K562 (cell line): ENCODE data around the gene TCIRG1. TPM values are rescaled to one million over a fixed set of nuclear protein-coding genes. Genes with fewer than 3 reads are reported as not detected.

ENCODE experiments used
- AFF4 ChIP-seq: sonication (generic); formaldehyde crosslinking; IDR thresholded peaks from 2 replicates; pipeline ENCODE4 v1.8.0; 2023; ENCODE audit warnings: mild to moderate bottlenecking, missing genetic modification reagents
- BCOR ChIP-seq: fragments of 450-650 bp; IDR thresholded peaks from 2 replicates; pipeline ENCODE4 v1.6.1; 2016
- HNRNPK ChIP-seq: fragments of 200-400 bp; formaldehyde crosslinking; IDR thresholded peaks from one replicate; pipeline ENCODE4 v1.6.1; 2018; ENCODE audit warnings: mild to moderate bottlenecking, low read depth, low read length; ENCODE audit not compliant: poor library complexity, severe bottlenecking
- KAT2B ChIP-seq: IDR thresholded peaks from one replicate; pipeline ENCODE4 v1.6.1; 2012; ENCODE audit warnings: low read depth, mild to moderate bottlenecking, control low read depth, inconsistent platforms, low read length, moderate library complexity
- NCOA2 ChIP-seq, 2 experiments: fragments of 450-650 bp; IDR thresholded peaks; 2 replicates each; pipeline ENCODE4 v1.6.1; 2018; ENCODE audit warnings: mild to moderate bottlenecking in 2 of 2, moderate library complexity in 1 of 2; ENCODE audit not compliant: partially characterized antibody in 2 of 2
- PRPF4 ChIP-seq: fragments of 200-400 bp; formaldehyde crosslinking; IDR thresholded peaks from one replicate; pipeline ENCODE4 v1.6.1; 2017; ENCODE audit warnings: low read length, low read depth, mild to moderate bottlenecking; ENCODE audit not compliant: insufficient read depth, poor library complexity, severe bottlenecking
- REST ChIP-seq, 2 experiments: fragments of 450-650 bp; formaldehyde crosslinking in 1 of 2; IDR thresholded peaks; 2 replicates each; pipeline versions ENCODE4 v1.4.0 to v1.6.1; 2014 to 2020; ENCODE audit warnings: mild to moderate bottlenecking in 2 of 2, borderline replicate concordance in 1 of 2, low read depth in 1 of 2
- SRSF3 ChIP-seq: fragments of 200-400 bp; formaldehyde crosslinking; IDR thresholded peaks from 2 replicates; pipeline ENCODE4 v1.6.1; 2016; ENCODE audit warnings: mild to moderate bottlenecking, low read length, moderate library complexity; ENCODE audit not compliant: insufficient read depth
- ZNF512 ChIP-seq: IDR thresholded peaks from 2 replicates; pipeline ENCODE4 v1.6.1; 2016; ENCODE audit warnings: missing genetic modification characterization, missing compliant biosample characterization
- ZNF655 ChIP-seq: fragments of 250-450 bp; sonication (Bioruptor Pico); IDR thresholded peaks from 2 replicates; pipeline ENCODE4 v1.5.0; 2021
- polyA plus RNA-seq, 8 experiments: library from polyadenylated mRNA; depleted of rRNA in 4 of 8; stranded (reverse) in 5 of 8; unstranded in 3 of 8; fragments of >200 nt; fragmentation: Nextera tagmentation in 2 of 8; fragmentation: Illumina TruSeq in 1 of 8; extraction: Ambion mirVana in 2 of 8; extraction: Trizol in 1 of 8; gene quantifications; 2 replicates each; pipeline versions ENCODE4 v1.2.1 to v1.2.3, GENCODE V29; 2011 to 2014; ENCODE audit warnings: inconsistent platforms in 1 of 8, missing spikeins in 1 of 8
- total RNA-seq, 7 experiments: library from RNA; depleted of rRNA in 6 of 7; stranded (reverse); fragments of >200 nt in 6 of 7; fragmentation: Illumina TruSeq in 2 of 7; extraction: Trizol in 2 of 7; gene quantifications; 2 replicates each; pipeline versions ENCODE4 v1.2.1 to v1.2.3, GENCODE V29; 2011 to 2021; ENCODE audit warnings: low replicate concordance in 1 of 7

The TCIRG1 gene
- total and polyA plus RNA-seq, 9 of the 15 experiments (the other 6 are each of a cell fraction or from before 2014, with no cell fraction given) = 0.49 to 143 (median 24.4) TPM

- TF ChIP-seq ZNF512 (no peak), KAT2B (no peak), BCOR (no peak), ZNF655 (no peak), AFF4 (CRISPR knock-in tag) (peak; percentile 76; the same call in 1 of the 2 replicates), SRSF3 (no peak), HNRNPK (no peak), PRPF4 (no peak), REST (IDR thresholded peaks at IDR 0.05; ENCODE audit: borderline replicate concordance) (no peak), REST (CRISPR knock-in tag; IDR thresholded peaks at IDR 0.05; ENCODE audit: low read depth) (peak; percentile 65; the same call in 1 of the 2 replicates), NCOA2 (IDR thresholded peaks at IDR 0.05; ENCODE audit: partially characterized antibody in 2 of 2) (no peak)
These were observed 8.3 kb upstream of the TCIRG1 start, which contains the start of gene NDUFS8 (continued) for GRCh38 chr11:68030318-68031143.
